Panc1 (cell line): Measurements from ENCODE around the gene FLT1. TPM values are rescaled to one million over a fixed set of nuclear protein-coding genes. Genes with fewer than 3 reads are reported as not detected.

Source experiments
- ATAC-seq: fragments of 200-7000 bp; cut with Tn5 transposase; 2 replicates; pipeline ENCODE4 v1.9.1; 2020; ENCODE audit warnings: mild to moderate bottlenecking, moderate library complexity
- BruUV-seq: library from RNA; stranded (reverse); fragments of 400-500 nt; replicated peaks from 2 replicates; lab custom pipeline; 2021; lab: Mats Ljungman, UMichigan
- CTCF ChIA-PET: fragments of 300-600 bp; sonication (Branson Sonifier 250); formaldehyde crosslinking; loops from one replicate; lab custom pipeline; 2022; ENCODE audit warnings: antibody characterized with exemption; lab: Charles Lee
- POLR2A ChIA-PET: fragments of 300-600 bp; sonication (Branson Sonifier 250); formaldehyde crosslinking; loops from one replicate; lab custom pipeline; 2022; ENCODE audit warnings: antibody characterized with exemption; lab: Charles Lee
- DNase-seq: peaks from one replicate; pipeline ENCODE4 v3.0.0-alpha.2; 2010; ENCODE audit warnings: low read depth, low spot score
- H3K27ac ChIP-seq: 2 replicates; pipeline ENCODE4 v1.5.1; 2011; ENCODE audit warnings: mild to moderate bottlenecking, low read length, inconsistent platforms
- H3K27me3 ChIP-seq: fragments of 200-500 bp; sonication (Bioruptor generic); 2 replicates; pipeline ENCODE4 v1.6.0; 2014; ENCODE audit warnings: low read length, inconsistent platforms; ENCODE audit not compliant: control insufficient read depth, insufficient read depth
- H3K36me3 ChIP-seq: fragments of 200-500 bp; sonication (Bioruptor generic); 2 replicates; pipeline ENCODE4 v1.5.1; 2014; ENCODE audit warnings: inconsistent platforms, mild to moderate bottlenecking, low read length, moderate library complexity; ENCODE audit not compliant: control insufficient read depth, insufficient read depth
- H3K4me1 ChIP-seq: 2 replicates; pipeline ENCODE4 v1.5.1; 2011; ENCODE audit warnings: inconsistent platforms, mild to moderate bottlenecking, low read length, moderate library complexity; ENCODE audit not compliant: control insufficient read depth, insufficient read depth
- H3K4me3 ChIP-seq, 2 experiments: 2 replicates each; pipeline ENCODE4 v1.5.1; 2011 to 2012; ENCODE audit warnings: low read depth in 2 of 2, low read length in 2 of 2, mild to moderate bottlenecking in 2 of 2, inconsistent platforms in 1 of 2, moderate library complexity in 1 of 2
- H3K9me3 ChIP-seq: fragments of 200-500 bp; sonication (Bioruptor generic); 2 replicates; pipeline ENCODE4 v1.5.1; 2014; ENCODE audit warnings: low read depth, mild to moderate bottlenecking, inconsistent platforms, low read length, moderate library complexity; ENCODE audit not compliant: control insufficient read depth, insufficient read depth
- POLR2AphosphoS5 ChIP-seq: IDR thresholded peaks from 2 replicates; pipeline ENCODE4 v1.6.1; 2012; ENCODE audit warnings: mild to moderate bottlenecking, low read depth, low read length, moderate library complexity
- SIN3A ChIP-seq: IDR thresholded peaks from 2 replicates; pipeline ENCODE4 v1.6.1; 2012; ENCODE audit warnings: low read depth, mild to moderate bottlenecking, low read length, moderate library complexity, borderline replicate concordance; ENCODE audit not compliant: insufficient read depth
- TCF7L2 ChIP-seq: IDR thresholded peaks from 2 replicates; pipeline ENCODE4 v1.6.1; 2011; ENCODE audit warnings: mild to moderate bottlenecking, low read depth, low read length, inconsistent platforms
- in situ Hi-C: cut with HindIII; loops from 2 replicates; pipeline ENCODE4 v1.10.0; 2016; ENCODE audit warnings: low sequenced_read_pairs, low pct_unique_long_range_greater_than_20kb
- intact Hi-C: fragments of 100-400 bp; cut with micrococcal nuclease; formaldehyde crosslinking; loops from one replicate; pipeline ENCODE4 v1.10.0; 2022; ENCODE audit not compliant: unreplicated experiment
- total RNA-seq: library from RNA; stranded (reverse); gene quantifications from one replicate; pipeline ENCODE4 v1.2.1, GENCODE V29; 2021; ENCODE audit not compliant: unreplicated experiment
- TF ChIP-seq, protein P1 (sequence below): fragments of 450-650 bp; IDR thresholded peaks from 2 replicates; pipeline ENCODE4 v1.5.1; 2017; ENCODE audit warnings: mild to moderate bottlenecking
- TF ChIP-seq, protein P2 (sequence below), 2 experiments: IDR thresholded peaks; 2 replicates each; pipeline ENCODE4 v1.6.1; 2011 to 2012; ENCODE audit warnings: low read depth in 2 of 2, control low read depth in 1 of 2, low read length in 1 of 2, mild to moderate bottlenecking in 1 of 2, moderate library complexity in 1 of 2; ENCODE audit not compliant: insufficient read depth in 1 of 2

FLT1 gene
- total RNA-seq, 1 experiment from 2014 or later = 0.15 TPM

DNA sequence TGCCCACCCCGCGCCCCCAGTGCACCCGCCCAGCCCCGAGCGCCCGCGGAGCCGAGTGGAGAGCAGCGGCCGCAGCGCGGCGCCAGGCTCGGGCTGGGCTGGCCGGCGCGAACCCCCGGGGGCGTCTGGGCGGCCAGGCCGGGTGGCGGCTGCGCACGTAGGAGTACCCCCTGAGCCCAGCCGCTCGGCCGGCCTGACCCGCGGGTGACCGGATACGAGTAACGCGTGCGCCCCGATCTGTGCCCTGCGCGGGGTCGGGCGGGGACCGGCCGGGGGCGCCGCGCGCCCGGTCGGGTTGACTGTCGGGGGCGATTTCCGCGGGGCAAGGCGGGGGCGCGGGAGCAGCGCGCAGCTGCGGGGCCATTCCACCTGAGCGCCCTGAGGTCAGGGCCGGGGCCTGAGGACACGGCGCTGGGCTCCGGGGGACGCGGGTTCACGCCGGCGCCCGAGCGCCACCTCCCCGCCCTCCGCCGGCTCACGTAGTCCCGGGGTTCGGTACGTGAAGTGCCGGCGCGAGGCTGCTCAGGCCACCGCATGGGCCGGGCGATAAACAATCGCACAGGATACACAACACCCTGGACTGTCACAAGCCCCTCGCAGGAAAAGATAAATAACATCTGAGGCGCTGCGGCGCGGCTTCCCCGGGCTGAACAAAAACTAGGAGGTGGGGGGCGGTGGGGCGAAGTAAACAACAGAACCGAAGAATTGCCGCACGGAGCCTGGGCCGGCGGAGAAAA is 37.6 kb upstream of the FLT1 start:
- no TSS peak for BruUV-seq
- H3K9me3 ChIP-seq = no peaks in the 10 kb centered on the region
- TF ChIP-seq, protein P1, sequence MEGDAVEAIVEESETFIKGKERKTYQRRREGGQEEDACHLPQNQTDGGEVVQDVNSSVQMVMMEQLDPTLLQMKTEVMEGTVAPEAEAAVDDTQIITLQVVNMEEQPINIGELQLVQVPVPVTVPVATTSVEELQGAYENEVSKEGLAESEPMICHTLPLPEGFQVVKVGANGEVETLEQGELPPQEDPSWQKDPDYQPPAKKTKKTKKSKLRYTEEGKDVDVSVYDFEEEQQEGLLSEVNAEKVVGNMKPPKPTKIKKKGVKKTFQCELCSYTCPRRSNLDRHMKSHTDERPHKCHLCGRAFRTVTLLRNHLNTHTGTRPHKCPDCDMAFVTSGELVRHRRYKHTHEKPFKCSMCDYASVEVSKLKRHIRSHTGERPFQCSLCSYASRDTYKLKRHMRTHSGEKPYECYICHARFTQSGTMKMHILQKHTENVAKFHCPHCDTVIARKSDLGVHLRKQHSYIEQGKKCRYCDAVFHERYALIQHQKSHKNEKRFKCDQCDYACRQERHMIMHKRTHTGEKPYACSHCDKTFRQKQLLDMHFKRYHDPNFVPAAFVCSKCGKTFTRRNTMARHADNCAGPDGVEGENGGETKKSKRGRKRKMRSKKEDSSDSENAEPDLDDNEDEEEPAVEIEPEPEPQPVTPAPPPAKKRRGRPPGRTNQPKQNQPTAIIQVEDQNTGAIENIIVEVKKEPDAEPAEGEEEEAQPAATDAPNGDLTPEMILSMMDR = no peak
- TF ChIP-seq, protein P2, sequence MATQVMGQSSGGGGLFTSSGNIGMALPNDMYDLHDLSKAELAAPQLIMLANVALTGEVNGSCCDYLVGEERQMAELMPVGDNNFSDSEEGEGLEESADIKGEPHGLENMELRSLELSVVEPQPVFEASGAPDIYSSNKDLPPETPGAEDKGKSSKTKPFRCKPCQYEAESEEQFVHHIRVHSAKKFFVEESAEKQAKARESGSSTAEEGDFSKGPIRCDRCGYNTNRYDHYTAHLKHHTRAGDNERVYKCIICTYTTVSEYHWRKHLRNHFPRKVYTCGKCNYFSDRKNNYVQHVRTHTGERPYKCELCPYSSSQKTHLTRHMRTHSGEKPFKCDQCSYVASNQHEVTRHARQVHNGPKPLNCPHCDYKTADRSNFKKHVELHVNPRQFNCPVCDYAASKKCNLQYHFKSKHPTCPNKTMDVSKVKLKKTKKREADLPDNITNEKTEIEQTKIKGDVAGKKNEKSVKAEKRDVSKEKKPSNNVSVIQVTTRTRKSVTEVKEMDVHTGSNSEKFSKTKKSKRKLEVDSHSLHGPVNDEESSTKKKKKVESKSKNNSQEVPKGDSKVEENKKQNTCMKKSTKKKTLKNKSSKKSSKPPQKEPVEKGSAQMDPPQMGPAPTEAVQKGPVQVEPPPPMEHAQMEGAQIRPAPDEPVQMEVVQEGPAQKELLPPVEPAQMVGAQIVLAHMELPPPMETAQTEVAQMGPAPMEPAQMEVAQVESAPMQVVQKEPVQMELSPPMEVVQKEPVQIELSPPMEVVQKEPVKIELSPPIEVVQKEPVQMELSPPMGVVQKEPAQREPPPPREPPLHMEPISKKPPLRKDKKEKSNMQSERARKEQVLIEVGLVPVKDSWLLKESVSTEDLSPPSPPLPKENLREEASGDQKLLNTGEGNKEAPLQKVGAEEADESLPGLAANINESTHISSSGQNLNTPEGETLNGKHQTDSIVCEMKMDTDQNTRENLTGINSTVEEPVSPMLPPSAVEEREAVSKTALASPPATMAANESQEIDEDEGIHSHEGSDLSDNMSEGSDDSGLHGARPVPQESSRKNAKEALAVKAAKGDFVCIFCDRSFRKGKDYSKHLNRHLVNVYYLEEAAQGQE (IDR thresholded peaks at IDR 0.05; ENCODE audit: insufficient read depth in 1 of 2, low read depth in 2 of 2, low read length in 1 of 2) = no peak
- TF ChIP-seq TCF7L2 = no peak
- no peak for TF ChIP-seq SIN3A
- TF ChIP-seq POLR2AphosphoS5 = no peak
- no peak overlapping the region for H3K27ac ChIP-seq
- CTCF ChIA-PET = interaction anchor here (0.6 kb wide), 1 partner anchor 70 kb away, joined by 3 read pairs; no protein-coding TSS in a partner anchor
- peak overlapping the region in 1 of 2 experiments; percentile 11; a peak in 1 of 4 replicates for H3K4me3 ChIP-seq
- ATAC-seq = no peak
- in situ Hi-C loops = no loop called here
- peaks cover 4% of the 10 kb centered on the region; the same call in 1 of the 2 replicates for H3K4me1 ChIP-seq
- DNase-seq = no peak
- H3K27me3 ChIP-seq = peaks cover 9% of the 10 kb centered on the region
- intact Hi-C loops = no loop called here
- POLR2A ChIA-PET = no interaction called here
- H3K36me3 ChIP-seq = no peaks in the 10 kb centered on the region

DNA sequence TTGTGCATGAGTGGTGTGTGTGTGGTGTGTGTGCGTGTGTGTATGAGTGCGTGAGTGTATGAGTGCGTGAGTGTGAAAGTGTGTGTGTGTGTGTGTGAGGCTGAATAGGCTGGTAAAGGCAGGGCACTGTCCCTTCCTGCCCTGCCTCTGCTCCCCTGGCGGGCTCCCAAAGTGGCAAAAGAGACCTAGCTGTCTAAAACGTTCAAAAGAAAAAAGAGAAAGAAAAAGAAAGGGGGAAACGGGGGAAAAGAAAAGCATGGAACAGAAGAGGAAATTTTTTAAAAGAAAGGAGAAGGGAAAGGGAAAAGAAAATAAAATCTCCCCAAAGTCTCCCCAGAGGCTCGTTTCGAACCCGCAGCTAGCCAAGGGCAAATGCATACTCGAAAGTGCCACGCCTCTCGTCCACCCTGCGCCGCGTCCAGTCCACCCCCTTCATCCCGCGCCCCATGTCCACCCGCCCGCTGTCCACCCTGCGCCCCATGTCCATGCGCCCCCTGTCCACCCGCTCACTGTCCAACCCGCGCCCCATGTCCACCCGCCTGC is 37.0 kb upstream of the FLT1 start:
- Histone ChIP-seq H3K4me1 (peaks cover 4% of the 10 kb centered on the region; the same call in 1 of the 2 replicates), H3K36me3 (no peaks in the 10 kb centered on the region), H3K27ac (no peak overlapping the region), H3K27me3 (peaks cover 9% of the 10 kb centered on the region), H3K4me3 (peak overlapping the region in 1 of 2 experiments; percentile 23; a peak in 1 of 4 replicates), H3K9me3 (no peaks in the 10 kb centered on the region)
- no peak for ATAC-seq
- DNase-seq = no peak
- in situ Hi-C loops = no loop called here
- CTCF ChIA-PET = no interaction called here
- BruUV-seq = no TSS peak
- intact Hi-C loops = no loop called here
- TF ChIP-seq TCF7L2 (no peak), POLR2AphosphoS5 (no peak), SIN3A (no peak)
- TF ChIP-seq, protein P2 (IDR thresholded peaks at IDR 0.05; ENCODE audit: insufficient read depth in 1 of 2, low read depth in 2 of 2, low read length in 1 of 2) = no peak
- TF ChIP-seq, protein P1 = no peak
- POLR2A ChIA-PET = no interaction called here
